ENCODE data around the gene JAKMIP2.
"Not testable (repeated sequence)": the region's sequence is repeated elsewhere in the genome, so short reads cannot be mapped to it uniquely, and the experiment has no call there.

The JAKMIP2 gene

DNA sequence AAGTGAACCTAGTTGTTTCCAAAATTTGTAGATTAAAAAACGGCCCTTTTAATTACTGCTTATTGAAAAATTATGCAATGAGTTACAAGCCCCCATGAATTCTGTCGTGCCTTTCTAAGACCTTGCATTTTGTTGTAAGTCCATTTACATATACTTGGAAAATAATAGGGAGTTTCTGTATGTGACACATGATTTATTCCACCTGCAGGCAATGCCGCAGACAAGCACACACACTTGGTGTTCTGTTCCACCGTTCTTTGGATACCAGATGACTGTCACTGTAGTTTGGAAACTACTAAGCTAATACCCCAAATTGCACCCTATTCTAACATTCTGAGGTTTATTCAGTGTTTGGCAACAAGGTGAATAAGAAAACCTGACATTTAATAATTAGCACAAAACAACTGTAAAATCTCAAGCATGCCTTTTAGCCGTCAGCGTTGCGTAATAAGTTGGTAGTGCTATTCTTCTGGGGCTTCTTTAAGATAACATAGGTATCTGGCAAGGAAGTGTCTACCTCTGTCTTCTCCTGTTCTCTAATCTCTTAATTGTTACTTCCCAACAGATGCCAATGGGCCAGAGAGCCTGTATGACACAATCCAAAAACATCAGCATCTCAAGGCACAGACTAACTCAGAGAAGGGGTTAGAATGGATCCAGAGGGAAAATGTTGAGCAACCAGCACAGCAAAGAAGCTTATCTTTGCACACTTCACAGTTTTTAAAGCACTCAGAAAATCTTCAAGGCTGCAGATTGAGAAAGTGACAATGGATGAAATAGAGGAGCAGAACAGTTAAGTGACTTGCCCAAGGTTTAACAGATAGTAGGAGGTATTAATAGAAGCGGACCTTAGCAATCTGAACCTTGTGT is 224.4 kb downstream of the JAKMIP2 start:
- no peak for DNase-seq (ENCODE audit: low spot score)

DNA sequence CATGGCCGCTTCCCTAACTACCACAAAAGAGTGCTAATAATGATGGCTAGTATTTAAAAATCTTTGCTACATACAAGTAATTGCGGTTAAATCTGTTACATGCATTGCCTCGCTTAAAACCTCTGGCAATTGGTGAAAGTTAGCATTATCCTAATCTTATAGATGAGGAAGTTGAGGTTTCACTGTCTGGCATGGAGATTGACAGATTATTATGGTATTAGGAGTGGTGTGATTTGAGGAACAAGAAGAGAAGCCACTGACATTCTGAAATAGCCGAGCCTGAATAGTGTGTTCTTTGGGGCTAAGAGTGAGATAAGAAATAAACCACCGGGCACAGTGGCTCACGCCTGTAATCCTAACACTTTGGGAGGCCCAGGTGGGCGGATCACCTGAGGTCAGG is 227.4 kb downstream of the JAKMIP2 start:
- no peak for DNase-seq (ENCODE audit: low spot score)

DNA sequence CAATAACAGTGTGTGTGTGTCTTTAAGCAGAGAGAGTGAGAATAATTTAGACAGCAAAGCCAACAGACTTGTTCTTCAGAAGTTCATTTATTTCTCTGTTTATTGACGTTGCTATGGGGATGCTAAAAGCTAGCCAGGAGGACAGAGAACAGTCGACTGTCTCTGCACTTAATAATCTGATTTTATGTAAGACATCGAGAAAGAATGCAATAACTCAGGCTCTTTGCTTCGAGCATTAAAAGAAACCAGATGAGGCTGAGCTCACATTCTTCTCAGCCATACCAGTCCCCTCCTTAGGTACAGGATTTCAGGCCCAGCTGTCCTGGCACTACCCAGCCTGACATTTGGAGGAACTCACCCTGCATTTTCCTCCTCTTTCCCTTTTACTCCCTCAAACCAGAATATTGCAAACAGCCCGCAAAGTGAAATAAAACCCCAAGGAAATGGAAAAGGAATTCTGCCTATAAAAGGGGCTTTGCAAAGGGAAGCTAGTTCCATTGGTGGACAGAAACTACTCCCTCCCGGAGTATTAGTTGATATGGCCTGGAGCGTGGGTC is 228.2 kb downstream of the JAKMIP2 start:
- peak; percentile 36 for DNase-seq (ENCODE audit: low spot score)

DNA sequence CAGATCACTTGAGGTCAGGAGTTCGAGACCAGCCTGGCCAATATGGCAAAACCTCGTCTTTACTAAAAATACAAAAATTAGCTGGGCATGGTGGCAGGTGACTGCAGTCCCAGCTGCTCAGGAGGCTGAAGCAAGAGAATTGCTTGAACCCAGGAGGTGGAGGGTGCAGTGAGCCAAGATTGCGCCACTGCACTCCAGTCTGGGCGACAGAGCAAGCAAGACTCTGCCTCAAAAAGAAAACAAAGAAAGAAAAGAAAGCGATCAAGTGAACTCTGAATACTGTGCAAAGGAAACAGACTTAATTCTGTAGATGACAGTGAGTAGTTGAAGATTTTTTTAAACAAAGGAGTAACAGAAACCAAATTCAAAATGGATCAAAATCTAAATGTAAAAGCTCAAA is 228.7 kb downstream of the JAKMIP2 start:
- not testable (repeated sequence) for DNase-seq (ENCODE audit: low spot score)

DNA sequence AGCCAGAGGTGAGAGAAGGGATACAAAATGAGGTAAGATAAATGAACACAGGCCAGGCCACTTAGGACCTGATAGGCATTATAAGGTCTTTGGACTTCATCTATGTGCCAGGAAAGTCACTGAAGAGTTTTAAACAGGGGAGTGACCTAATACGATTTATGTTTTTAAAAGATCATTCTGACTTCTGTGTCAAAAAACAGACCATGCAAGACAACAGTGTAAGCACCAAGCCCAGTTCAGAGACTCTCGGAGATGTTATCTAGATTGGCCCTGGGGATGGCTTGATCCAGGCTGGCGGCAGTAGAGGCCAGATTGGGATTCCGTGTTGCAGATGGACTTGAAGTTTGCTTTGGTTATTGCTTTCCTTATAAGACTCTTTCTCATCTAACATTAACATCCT is 229.6 kb downstream of the JAKMIP2 start:
- no peak for DNase-seq (ENCODE audit: low spot score)

DNA sequence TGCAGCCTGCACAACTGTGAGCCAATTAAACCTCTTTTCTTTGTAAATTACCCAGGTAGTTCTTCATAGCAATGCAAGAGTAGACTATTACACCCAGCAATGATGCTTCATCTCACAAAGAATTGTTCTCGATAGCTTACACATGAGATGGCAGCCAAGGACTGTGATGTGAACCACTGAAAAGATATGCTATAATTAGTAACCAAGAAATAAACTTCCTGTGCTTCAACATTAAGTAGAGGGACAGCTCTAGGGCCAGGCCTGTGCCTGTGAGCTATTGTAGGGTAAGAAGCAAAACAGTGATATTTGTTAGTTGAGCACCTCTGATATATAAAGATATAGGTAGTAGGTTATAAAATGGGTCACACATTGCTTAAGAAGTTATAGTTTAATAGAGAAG is 230.9 kb downstream of the JAKMIP2 start:
- DNase-seq (ENCODE audit: low spot score) = no peak

DNA sequence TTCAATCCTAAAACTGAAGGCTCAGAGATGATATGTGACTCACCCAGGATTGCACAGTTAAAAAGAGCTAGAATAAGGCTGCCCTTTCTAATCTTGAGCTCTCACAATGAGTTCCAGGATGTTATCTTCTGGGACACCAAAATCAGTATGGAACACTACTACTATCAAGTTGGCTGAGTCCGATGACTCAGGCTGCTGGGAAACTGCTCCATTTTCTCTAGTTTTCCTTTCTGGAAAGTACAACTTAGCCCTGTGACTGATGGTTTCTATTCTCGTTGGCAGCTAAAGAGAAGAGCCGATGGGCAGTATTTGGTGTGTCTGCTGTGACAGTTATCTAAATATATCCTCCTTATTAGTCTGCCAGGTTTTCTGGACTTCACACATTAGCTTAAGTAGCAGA is 234.8 kb downstream of the JAKMIP2 start:
- no peak for DNase-seq (ENCODE audit: low spot score)

DNA sequence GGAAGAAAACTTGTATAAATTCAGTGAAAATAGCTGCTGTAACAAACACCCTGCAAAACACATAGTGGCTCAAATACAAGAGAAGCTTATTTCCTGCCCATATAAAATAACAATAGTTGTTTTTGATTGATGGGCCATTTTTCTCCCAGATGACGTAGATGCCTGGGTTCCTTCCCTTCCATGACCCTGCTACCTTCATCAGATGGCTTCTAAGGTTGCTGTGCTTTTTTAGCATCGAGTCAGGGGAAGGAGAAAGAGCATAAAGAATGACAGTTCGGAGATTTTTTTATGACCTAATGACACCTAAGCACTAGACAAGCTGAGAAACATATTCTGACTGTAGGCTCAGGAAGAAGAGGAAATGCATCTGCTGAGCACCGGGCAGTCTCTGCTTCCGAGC is 238.0 kb downstream of the JAKMIP2 start:
- DNase-seq (ENCODE audit: low spot score) = no peak

DNA sequence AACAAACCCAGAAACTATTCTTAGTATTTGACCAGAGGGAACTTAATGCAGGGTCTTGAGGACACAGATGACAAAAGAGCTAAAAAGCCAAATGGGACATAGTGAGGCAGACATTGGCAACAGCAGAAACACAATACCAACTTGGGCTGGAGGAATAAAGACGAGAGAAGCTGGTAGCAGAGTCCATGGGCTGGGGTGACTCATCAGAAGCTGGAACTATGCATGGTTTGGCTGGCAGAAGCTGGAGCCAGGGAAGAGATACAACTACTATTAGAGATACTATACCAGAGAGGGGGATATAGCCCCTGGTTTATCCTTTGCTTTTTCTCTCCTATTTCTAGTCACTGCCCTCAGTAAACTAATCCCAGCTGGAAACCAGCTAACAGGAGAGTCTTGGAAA is 243.5 kb downstream of the JAKMIP2 start:
- DNase-seq (ENCODE audit: low spot score) = no peak

DNA sequence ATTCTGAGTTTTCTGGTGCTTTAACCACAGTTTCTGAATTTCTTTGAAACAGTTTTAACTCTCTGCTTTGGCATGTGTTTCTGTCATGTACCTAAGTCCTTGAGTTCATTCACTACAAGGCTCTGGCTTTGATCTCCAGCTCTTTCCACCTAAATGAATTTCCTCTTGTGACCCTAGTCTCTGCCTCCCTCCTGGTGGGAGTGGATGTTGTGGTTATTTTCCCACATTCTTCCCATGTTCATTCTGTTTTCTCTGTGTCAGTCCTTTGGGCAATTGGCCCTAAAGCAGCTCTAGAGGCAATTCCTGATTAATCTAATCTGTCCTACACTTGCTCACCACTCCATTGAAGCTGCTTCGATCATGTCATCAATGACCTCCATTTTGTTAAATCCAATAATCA is 244.3 kb downstream of the JAKMIP2 start:
- DNase-seq (ENCODE audit: low spot score) = no peak

All from COLO829 (cell line).